Measurements from ENCODE around the gene SEPTIN6. TPM values are rescaled to one million over a fixed set of nuclear protein-coding genes. Genes with fewer than 3 reads are reported as not detected.
A peak's percentile ranks its signal among the peaks of the same experiment; 100 is the strongest.

Gene SEPTIN6
- total RNA-seq, 1 experiment from 2014 or later: 62.9 TPM

DNA sequence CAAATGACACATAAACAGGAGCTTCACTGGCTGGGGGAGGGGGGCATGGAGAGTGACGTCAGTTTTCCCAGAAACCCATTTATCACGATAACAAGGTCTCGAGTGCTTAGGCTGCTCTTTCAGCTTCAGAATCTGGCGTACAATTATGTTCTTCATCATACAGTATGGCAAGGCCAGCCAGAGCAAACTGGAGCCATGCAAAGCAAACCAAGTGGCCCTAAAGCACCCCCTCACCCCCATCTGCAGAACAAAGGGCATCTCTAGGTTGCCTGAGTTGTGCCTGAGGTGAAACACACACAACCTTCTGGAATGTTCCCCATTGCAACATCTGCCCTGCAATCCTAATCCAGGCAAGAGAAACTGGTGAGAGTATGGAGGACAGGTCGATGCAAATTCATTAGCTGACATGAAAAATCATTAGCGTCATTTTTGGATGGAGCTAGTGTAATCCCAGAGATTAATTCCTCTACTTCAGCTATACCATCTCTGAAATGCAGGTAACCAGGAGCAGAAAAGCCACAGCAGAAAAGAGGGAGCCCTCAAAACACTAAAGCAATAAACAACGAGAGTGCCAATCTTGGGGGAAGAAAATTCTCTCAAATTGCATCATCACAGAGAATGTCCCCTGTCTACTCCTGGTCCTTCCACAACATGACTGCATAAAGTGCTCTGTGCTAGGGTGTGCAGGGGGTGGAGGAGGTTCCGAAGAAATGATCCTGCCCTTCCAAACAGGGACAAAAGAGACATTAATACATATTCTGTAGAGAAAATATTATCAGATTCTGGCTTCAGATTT lies 1.8 kb downstream of the SEPTIN6 start (continued):
- TF ChIP-seq, protein P1, sequence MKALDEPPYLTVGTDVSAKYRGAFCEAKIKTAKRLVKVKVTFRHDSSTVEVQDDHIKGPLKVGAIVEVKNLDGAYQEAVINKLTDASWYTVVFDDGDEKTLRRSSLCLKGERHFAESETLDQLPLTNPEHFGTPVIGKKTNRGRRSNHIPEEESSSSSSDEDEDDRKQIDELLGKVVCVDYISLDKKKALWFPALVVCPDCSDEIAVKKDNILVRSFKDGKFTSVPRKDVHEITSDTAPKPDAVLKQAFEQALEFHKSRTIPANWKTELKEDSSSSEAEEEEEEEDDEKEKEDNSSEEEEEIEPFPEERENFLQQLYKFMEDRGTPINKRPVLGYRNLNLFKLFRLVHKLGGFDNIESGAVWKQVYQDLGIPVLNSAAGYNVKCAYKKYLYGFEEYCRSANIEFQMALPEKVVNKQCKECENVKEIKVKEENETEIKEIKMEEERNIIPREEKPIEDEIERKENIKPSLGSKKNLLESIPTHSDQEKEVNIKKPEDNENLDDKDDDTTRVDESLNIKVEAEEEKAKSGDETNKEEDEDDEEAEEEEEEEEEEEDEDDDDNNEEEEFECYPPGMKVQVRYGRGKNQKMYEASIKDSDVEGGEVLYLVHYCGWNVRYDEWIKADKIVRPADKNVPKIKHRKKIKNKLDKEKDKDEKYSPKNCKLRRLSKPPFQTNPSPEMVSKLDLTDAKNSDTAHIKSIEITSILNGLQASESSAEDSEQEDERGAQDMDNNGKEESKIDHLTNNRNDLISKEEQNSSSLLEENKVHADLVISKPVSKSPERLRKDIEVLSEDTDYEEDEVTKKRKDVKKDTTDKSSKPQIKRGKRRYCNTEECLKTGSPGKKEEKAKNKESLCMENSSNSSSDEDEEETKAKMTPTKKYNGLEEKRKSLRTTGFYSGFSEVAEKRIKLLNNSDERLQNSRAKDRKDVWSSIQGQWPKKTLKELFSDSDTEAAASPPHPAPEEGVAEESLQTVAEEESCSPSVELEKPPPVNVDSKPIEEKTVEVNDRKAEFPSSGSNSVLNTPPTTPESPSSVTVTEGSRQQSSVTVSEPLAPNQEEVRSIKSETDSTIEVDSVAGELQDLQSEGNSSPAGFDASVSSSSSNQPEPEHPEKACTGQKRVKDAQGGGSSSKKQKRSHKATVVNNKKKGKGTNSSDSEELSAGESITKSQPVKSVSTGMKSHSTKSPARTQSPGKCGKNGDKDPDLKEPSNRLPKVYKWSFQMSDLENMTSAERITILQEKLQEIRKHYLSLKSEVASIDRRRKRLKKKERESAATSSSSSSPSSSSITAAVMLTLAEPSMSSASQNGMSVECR (CRISPR knock-in tag; IDR thresholded peaks at IDR 0.05; ENCODE audit: borderline replicate concordance): no peak
- TF ChIP-seq ZNF121 (CRISPR knock-in tag; IDR thresholded peaks at IDR 0.05) (no peak), NFATC4 (CRISPR knock-in tag; IDR thresholded peaks at IDR 0.05) (no peak), SP1 (CRISPR knock-in tag; conservative IDR thresholded peaks at IDR 0.05) (no peak), ZNF219 (CRISPR knock-in tag; IDR thresholded peaks at IDR 0.05; ENCODE audit: borderline replicate concordance) (no peak), ZNF232 (CRISPR knock-in tag; IDR thresholded peaks at IDR 0.05) (no peak)
- TF ChIP-seq, protein P2, sequence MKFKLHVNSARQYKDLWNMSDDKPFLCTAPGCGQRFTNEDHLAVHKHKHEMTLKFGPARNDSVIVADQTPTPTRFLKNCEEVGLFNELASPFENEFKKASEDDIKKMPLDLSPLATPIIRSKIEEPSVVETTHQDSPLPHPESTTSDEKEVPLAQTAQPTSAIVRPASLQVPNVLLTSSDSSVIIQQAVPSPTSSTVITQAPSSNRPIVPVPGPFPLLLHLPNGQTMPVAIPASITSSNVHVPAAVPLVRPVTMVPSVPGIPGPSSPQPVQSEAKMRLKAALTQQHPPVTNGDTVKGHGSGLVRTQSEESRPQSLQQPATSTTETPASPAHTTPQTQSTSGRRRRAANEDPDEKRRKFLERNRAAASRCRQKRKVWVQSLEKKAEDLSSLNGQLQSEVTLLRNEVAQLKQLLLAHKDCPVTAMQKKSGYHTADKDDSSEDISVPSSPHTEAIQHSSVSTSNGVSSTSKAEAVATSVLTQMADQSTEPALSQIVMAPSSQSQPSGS (CRISPR knock-in tag; IDR thresholded peaks at IDR 0.05; ENCODE audit: borderline replicate concordance, low read depth): no peak
- TF ChIP-seq, protein P3, sequence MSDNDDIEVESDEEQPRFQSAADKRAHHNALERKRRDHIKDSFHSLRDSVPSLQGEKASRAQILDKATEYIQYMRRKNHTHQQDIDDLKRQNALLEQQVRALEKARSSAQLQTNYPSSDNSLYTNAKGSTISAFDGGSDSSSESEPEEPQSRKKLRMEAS (CRISPR knock-in tag; IDR thresholded peaks at IDR 0.05): no peak
- TF ChIP-seq, protein P4, sequence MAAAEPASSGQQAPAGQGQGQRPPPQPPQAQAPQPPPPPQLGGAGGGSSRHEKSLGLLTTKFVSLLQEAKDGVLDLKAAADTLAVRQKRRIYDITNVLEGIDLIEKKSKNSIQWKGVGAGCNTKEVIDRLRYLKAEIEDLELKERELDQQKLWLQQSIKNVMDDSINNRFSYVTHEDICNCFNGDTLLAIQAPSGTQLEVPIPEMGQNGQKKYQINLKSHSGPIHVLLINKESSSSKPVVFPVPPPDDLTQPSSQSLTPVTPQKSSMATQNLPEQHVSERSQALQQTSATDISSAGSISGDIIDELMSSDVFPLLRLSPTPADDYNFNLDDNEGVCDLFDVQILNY (CRISPR knock-in tag; IDR thresholded peaks at IDR 0.05): no peak
- TF ChIP-seq, protein P5, sequence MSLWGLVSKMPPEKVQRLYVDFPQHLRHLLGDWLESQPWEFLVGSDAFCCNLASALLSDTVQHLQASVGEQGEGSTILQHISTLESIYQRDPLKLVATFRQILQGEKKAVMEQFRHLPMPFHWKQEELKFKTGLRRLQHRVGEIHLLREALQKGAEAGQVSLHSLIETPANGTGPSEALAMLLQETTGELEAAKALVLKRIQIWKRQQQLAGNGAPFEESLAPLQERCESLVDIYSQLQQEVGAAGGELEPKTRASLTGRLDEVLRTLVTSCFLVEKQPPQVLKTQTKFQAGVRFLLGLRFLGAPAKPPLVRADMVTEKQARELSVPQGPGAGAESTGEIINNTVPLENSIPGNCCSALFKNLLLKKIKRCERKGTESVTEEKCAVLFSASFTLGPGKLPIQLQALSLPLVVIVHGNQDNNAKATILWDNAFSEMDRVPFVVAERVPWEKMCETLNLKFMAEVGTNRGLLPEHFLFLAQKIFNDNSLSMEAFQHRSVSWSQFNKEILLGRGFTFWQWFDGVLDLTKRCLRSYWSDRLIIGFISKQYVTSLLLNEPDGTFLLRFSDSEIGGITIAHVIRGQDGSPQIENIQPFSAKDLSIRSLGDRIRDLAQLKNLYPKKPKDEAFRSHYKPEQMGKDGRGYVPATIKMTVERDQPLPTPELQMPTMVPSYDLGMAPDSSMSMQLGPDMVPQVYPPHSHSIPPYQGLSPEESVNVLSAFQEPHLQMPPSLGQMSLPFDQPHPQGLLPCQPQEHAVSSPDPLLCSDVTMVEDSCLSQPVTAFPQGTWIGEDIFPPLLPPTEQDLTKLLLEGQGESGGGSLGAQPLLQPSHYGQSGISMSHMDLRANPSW (CRISPR knock-in tag; conservative IDR thresholded peaks at IDR 0.05; ENCODE audit: low read depth): no peak

DNA sequence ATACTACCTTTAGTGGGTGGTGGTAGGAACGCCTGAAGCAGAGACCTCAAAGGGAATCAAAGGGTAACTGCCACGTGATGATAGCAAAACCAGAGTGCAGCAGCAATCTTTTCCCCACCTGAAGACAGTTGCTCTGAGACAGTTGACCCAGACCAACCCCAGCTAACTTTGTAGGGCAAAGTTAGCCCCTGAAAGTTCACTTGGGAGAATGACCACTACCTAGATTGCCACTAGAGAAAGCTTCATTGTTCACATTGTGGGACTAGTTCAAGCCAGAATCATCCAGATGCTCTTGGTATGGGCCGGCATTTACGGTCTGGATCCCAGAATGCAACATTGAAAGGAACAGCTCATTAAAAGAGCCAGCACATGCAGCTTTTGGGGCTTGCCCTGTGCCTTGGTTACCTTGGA lies 4.1 kb downstream of the SEPTIN6 start:
- no peak overlapping the region for H3K4me3 Mint-ChIP-seq
- H3K27ac Mint-ChIP-seq: 0 out of 2 replicates have a peak overlapping the region, but pooled peaks have one; percentile 49
- CTCF ChIA-PET: no interaction called here
- POLR2A ChIA-PET: no interaction called here
- H3K36me3 Mint-ChIP-seq: no peaks in the 10 kb centered on the region
- DNase-seq (ENCODE audit: low spot score) (no peak), ATAC-seq (no peak)
- peaks cover 2% of the 10 kb centered on the region; the same call in 1 of the 2 replicates for H3K27me3 Mint-ChIP-seq (ENCODE audit: low read depth)
- H3K9me3 Mint-ChIP-seq: no peaks in the 10 kb centered on the region
- peaks cover 49% of the 10 kb centered on the region for H3K4me1 Mint-ChIP-seq
- no peak for TF ChIP-seq TEAD1 (CRISPR knock-in tag; IDR thresholded peaks at IDR 0.05)
- TF ChIP-seq, protein P6, sequence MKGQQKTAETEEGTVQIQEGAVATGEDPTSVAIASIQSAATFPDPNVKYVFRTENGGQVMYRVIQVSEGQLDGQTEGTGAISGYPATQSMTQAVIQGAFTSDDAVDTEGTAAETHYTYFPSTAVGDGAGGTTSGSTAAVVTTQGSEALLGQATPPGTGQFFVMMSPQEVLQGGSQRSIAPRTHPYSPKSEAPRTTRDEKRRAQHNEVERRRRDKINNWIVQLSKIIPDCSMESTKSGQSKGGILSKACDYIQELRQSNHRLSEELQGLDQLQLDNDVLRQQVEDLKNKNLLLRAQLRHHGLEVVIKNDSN (CRISPR knock-in tag; IDR thresholded peaks at IDR 0.05): no peak
- no peak for TF ChIP-seq ZNF317 (CRISPR knock-in tag; IDR thresholded peaks at IDR 0.05; ENCODE audit: borderline replicate concordance, low read depth)
- no peak for TF ChIP-seq TCF7 (CRISPR knock-in tag; IDR thresholded peaks at IDR 0.05; ENCODE audit: low read depth)
- TF ChIP-seq, protein P4 (CRISPR knock-in tag; IDR thresholded peaks at IDR 0.05): no peak
- TF ChIP-seq NFATC4 (CRISPR knock-in tag; IDR thresholded peaks at IDR 0.05): no peak
- no peak for TF ChIP-seq SMAD3 (CRISPR knock-in tag; IDR thresholded peaks at IDR 0.05; ENCODE audit: borderline replicate concordance)
- TF ChIP-seq ZNF232 (CRISPR knock-in tag; IDR thresholded peaks at IDR 0.05): no peak
- TF ChIP-seq, protein P7, sequence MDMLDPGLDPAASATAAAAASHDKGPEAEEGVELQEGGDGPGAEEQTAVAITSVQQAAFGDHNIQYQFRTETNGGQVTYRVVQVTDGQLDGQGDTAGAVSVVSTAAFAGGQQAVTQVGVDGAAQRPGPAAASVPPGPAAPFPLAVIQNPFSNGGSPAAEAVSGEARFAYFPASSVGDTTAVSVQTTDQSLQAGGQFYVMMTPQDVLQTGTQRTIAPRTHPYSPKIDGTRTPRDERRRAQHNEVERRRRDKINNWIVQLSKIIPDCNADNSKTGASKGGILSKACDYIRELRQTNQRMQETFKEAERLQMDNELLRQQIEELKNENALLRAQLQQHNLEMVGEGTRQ (CRISPR knock-in tag; IDR thresholded peaks at IDR 0.05): no peak
- TF ChIP-seq, protein P8, sequence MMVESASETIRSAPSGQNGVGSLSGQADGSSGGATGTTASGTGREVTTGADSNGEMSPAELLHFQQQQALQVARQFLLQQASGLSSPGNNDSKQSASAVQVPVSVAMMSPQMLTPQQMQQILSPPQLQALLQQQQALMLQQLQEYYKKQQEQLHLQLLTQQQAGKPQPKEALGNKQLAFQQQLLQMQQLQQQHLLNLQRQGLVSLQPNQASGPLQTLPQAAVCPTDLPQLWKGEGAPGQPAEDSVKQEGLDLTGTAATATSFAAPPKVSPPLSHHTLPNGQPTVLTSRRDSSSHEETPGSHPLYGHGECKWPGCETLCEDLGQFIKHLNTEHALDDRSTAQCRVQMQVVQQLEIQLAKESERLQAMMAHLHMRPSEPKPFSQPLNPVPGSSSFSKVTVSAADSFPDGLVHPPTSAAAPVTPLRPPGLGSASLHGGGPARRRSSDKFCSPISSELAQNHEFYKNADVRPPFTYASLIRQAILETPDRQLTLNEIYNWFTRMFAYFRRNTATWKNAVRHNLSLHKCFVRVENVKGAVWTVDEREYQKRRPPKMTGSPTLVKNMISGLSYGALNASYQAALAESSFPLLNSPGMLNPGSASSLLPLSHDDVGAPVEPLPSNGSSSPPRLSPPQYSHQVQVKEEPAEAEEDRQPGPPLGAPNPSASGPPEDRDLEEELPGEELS (CRISPR knock-in tag; IDR thresholded peaks at IDR 0.05): no peak
